Activated B cell treated with CpG ODN at 0.5 μM for 24 hours (primary cell): Measurements from ENCODE around the gene RHO. TPM values are rescaled to one million over a fixed set of nuclear protein-coding genes. Genes with fewer than 3 reads are reported as not detected.

Source experiments
- ATAC-seq: fragments of 200-7000 bp; cut with Tn5 transposase; one replicate; pipeline ENCODE4 v1.10.0; 2021; ENCODE audit warnings: low read depth, mild to moderate bottlenecking, moderate library complexity
- CTCF ChIA-PET: fragments of 350-600 bp; sonication (Branson Sonifier 250); formaldehyde crosslinking; loops from one replicate; lab custom pipeline; 2021; ENCODE audit warnings: antibody characterized with exemption; lab: Charles Lee
- POLR2A ChIA-PET: fragments of 350-600 bp; sonication (Branson Sonifier 250); formaldehyde crosslinking; loops from one replicate; lab custom pipeline; 2021; ENCODE audit warnings: antibody characterized with exemption; lab: Charles Lee
- DNase-seq: peaks from one replicate; pipeline ENCODE4 v3.0.0; 2022
- H3K27ac Mint-ChIP-seq: one replicate; pipeline ENCODE4 v1.8.0; 2020; ENCODE audit warnings: mixed read lengths
- H3K27me3 Mint-ChIP-seq: one replicate; pipeline ENCODE4 v1.8.0; 2021; ENCODE audit warnings: mixed read lengths
- H3K36me3 Mint-ChIP-seq: one replicate; pipeline ENCODE4 v1.8.0; 2021; ENCODE audit warnings: low read depth, mixed read lengths
- H3K4me1 Mint-ChIP-seq: one replicate; pipeline ENCODE4 v1.8.0; 2021; ENCODE audit warnings: mixed read lengths
- H3K4me3 Mint-ChIP-seq: one replicate; pipeline ENCODE4 v1.8.0; 2020; ENCODE audit warnings: mild to moderate bottlenecking, mixed read lengths
- H3K9me3 Mint-ChIP-seq: one replicate; pipeline ENCODE4 v1.8.0; 2020; ENCODE audit warnings: mixed read lengths
- CTCF ChIP-seq: fragments of 200-600 bp; IDR thresholded peaks from one replicate; pipeline ENCODE4 v1.8.0; 2022; ENCODE audit warnings: antibody characterized with exemption, mild to moderate bottlenecking
- intact Hi-C: fragments of 100-400 bp; cut with micrococcal nuclease; formaldehyde crosslinking; loops from one replicate; pipeline ENCODE4 v1.15.1; 2024
- total RNA-seq: library from RNA; stranded (reverse); gene quantifications from 2 replicates; pipeline ENCODE4 v1.2.3, GENCODE V29; 2022

RHO gene
- total RNA-seq, 1 donor from 2014 or later, result not detected

GRCh38 chr3:129548104-129548965 lies 19.9 kb downstream of the RHO start:
- Mint-ChIP-seq H3K27me3 (no peaks in the 10 kb centered on the region), H3K36me3 (no peaks in the 10 kb centered on the region), H3K4me3 (no peak overlapping the region), H3K27ac (no peak overlapping the region), H3K9me3 (no peaks in the 10 kb centered on the region), H3K4me1 (no peaks in the 10 kb centered on the region)
- CTCF ChIA-PET, result no interaction called here
- POLR2A ChIA-PET, result no interaction called here
- intact Hi-C loops, result no loop called here
- TF ChIP-seq CTCF, result no peak
- ATAC-seq (no peak), DNase-seq (no peak)

DNA sequence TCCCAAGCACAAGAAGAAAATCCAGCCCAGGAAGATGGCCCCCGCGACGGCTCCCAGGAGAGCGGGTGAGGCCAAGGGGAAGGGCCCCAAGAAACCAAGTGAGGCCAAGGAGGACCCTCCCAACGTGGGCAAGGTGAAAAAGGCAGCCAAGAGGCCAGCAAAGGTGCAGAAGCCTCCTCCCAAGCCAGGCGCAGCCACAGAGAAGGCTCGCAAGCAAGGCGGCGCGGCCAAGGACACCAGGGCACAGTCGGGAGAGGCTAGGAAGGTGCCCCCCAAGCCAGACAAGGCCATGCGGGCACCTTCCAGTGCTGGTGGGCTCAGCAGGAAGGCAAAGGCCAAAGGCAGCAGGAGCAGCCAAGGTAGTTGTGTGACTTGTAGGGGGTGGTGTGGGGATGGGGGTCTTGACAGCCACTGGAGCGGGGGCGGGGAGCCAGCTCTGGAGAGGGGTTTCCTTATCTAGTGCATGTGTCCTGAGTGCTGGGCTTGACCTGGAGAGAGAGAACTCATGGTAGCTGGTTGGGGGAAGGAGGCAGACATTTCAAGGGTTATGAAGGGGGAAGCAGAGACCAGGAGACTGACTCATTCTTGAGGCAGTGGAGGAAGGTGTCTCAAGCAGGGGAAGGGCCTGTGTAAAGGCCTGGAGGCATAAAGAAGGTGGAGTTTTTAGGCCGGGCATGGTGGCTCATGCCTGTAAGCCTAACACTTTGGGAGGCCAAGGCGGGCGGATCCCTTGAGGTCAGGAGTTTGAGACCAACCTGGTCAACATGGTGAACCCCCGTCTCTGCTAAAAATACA lies 20.8 kb downstream of the RHO start:
- CTCF ChIA-PET, result interaction anchor here (0.7 kb wide), 1 partner anchor 446 kb away, joined by 3 read pairs; no protein-coding TSS in a partner anchor
- H3K27ac Mint-ChIP-seq, result no peak overlapping the region
- intact Hi-C loops, result no loop called here
- H3K36me3 Mint-ChIP-seq, result no peaks in the 10 kb centered on the region
- H3K4me3 Mint-ChIP-seq, result no peak overlapping the region
- no peaks in the 10 kb centered on the region for H3K27me3 Mint-ChIP-seq
- TF ChIP-seq CTCF, result no peak
- POLR2A ChIA-PET, result no interaction called here
- H3K4me1 Mint-ChIP-seq, result peaks cover 6% of the 10 kb centered on the region
- H3K9me3 Mint-ChIP-seq, result no peaks in the 10 kb centered on the region
- DNase-seq (no peak), ATAC-seq (no peak)

- no peak overlapping the region for H3K4me3 Mint-ChIP-seq
- H3K27me3 Mint-ChIP-seq, result no peaks in the 10 kb centered on the region
- intact Hi-C loops, result no loop called here
- H3K36me3 Mint-ChIP-seq, result no peaks in the 10 kb centered on the region
- ChIA-PET POLR2A (no interaction called here), CTCF (no interaction called here)
- ATAC-seq (no peak), DNase-seq (no peak)
- H3K27ac Mint-ChIP-seq, result no peak overlapping the region
- H3K9me3 Mint-ChIP-seq, result no peaks in the 10 kb centered on the region
- no peak for TF ChIP-seq CTCF
- peaks cover 8% of the 10 kb centered on the region for H3K4me1 Mint-ChIP-seq
Observed at GRCh38 chr3:129549805-129550204, 21.4 kb downstream of the RHO start.

GRCh38 chr3:129552287-129553050 lies 24.0 kb downstream of the RHO start:
- Mint-ChIP-seq H3K9me3 (no peaks in the 10 kb centered on the region), H3K27me3 (no peaks in the 10 kb centered on the region), H3K4me3 (no peak overlapping the region), H3K36me3 (no peaks in the 10 kb centered on the region), H3K4me1 (peaks cover 8% of the 10 kb centered on the region), H3K27ac (no peak overlapping the region)
- POLR2A ChIA-PET, result no interaction called here
- no peak for TF ChIP-seq CTCF
- no peak for DNase-seq
- CTCF ChIA-PET, result no interaction called here
- intact Hi-C loops, result no loop called here
- ATAC-seq, result no peak
